PC-9 (cell line): ENCODE measurements around the gene C21orf58.

Experiments used
- CTCF ChIP-seq: fragments of 200-600 bp; sonication (generic); conservative IDR thresholded peaks from 2 replicates; pipeline ENCODE4 v1.6.1; 2017; ENCODE audit warnings: mixed run types, antibody characterized with exemption, mild to moderate bottlenecking, moderate library complexity
- EZH2 ChIP-seq: fragments of 200-600 bp; sonication (generic); IDR thresholded peaks from 2 replicates; pipeline ENCODE4 v1.8.0; 2017; ENCODE audit warnings: antibody characterized with exemption, low read depth

- TF ChIP-seq CTCF, result no peak
- TF ChIP-seq EZH2, result no peak
Observed at GRCh38 chr21:46274797-46275390, 48.8 kb downstream of the C21orf58 start.
